GM18951 (cell line): Measurements from ENCODE around the gene MARCHF3.

Experiments
- POLR2A ChIP-seq: IDR thresholded peaks from 4 replicates; pipeline ENCODE4 v1.6.1; 2011; ENCODE audit warnings: mild to moderate bottlenecking; ENCODE audit not compliant: insufficient read length, insufficient read depth; ENCODE audit errors: extremely low read depth
- in situ Hi-C: fragments of 300-500 bp; cut with MboI; formaldehyde crosslinking; loops from one replicate; pipeline ENCODE4 v1.12.0; 2022; ENCODE audit warnings: low sequenced_read_pairs, mixed read lengths, inconsistent platforms; ENCODE audit not compliant: unreplicated experiment

The MARCHF3 gene

GRCh38 chr5:126981222-126981621 lies 49.1 kb downstream of the MARCHF3 start:
- TF ChIP-seq POLR2A: no peak
- in situ Hi-C loops: no loop called here

- TF ChIP-seq POLR2A: no peak
- in situ Hi-C loops: no loop called here
Measured at GRCh38 chr5:126978258-126978657, 52.1 kb downstream of the MARCHF3 start.

- in situ Hi-C loops: no loop called here
- no peak for TF ChIP-seq POLR2A
Measured at GRCh38 chr5:126976520-126977172, 53.7 kb downstream of the MARCHF3 start.

GRCh38 chr5:126975796-126976195 lies 54.6 kb downstream of the MARCHF3 start:
- no peak for TF ChIP-seq POLR2A
- in situ Hi-C loops: no loop called here

GRCh38 chr5:126973193-126973592 lies 57.2 kb downstream of the MARCHF3 start:
- in situ Hi-C loops: no loop called here
- TF ChIP-seq POLR2A: no peak

- in situ Hi-C loops: no loop called here
- no peak for TF ChIP-seq POLR2A
Measured at GRCh38 chr5:126972062-126972895, 58.1 kb downstream of the MARCHF3 start.

- TF ChIP-seq POLR2A: no peak
- in situ Hi-C loops: no loop called here
Measured at GRCh38 chr5:126971455-126972031, 58.8 kb downstream of the MARCHF3 start.

GRCh38 chr5:126970517-126971017 lies 59.8 kb downstream of the MARCHF3 start:
- no peak for TF ChIP-seq POLR2A

GRCh38 chr5:126969548-126969947 lies 60.8 kb downstream of the MARCHF3 start:
- in situ Hi-C loops: no loop called here
- no peak for TF ChIP-seq POLR2A

More at GRCh38 chr5:126970517-126971017, 59.8 kb downstream of the MARCHF3 start:
- in situ Hi-C loops: no loop called here

- in situ Hi-C loops: no loop called here
- no peak for TF ChIP-seq POLR2A
Measured at GRCh38 chr5:126967808-126968466, 62.4 kb downstream of the MARCHF3 start.

- in situ Hi-C loops: no loop called here
- no peak for TF ChIP-seq POLR2A
Measured at GRCh38 chr5:126965487-126965886, 64.9 kb downstream of the MARCHF3 start.

- in situ Hi-C loops: no loop called here
- TF ChIP-seq POLR2A: no peak
Measured at GRCh38 chr5:126965061-126965475, 65.3 kb downstream of the MARCHF3 start.

- TF ChIP-seq POLR2A: no peak
Measured at GRCh38 chr5:126963822-126964375, 66.5 kb downstream of the MARCHF3 start.

More at GRCh38 chr5:126963822-126964375, 66.5 kb downstream of the MARCHF3 start:
- in situ Hi-C loops: no loop called here
